GM19099 (cell line): ENCODE measurements around the gene SNAPC2.

ENCODE experiments used
- POLR2A ChIP-seq: IDR thresholded peaks from 3 replicates; pipeline ENCODE4 v1.6.1; 2011; ENCODE audit warnings: low read depth; ENCODE audit not compliant: insufficient read length; ENCODE audit errors: extremely low read depth

Gene SNAPC2

GRCh38 chr19:7931221-7932061 lies 11.3 kb downstream of the SNAPC2 start:
- TF ChIP-seq POLR2A, result no peak

- no peak for TF ChIP-seq POLR2A
Measured at GRCh38 chr19:7932276-7932929, 12.3 kb downstream of the SNAPC2 start.

- TF ChIP-seq POLR2A, result no peak
Measured at GRCh38 chr19:7932930-7933300, 12.8 kb downstream of the SNAPC2 start.

GRCh38 chr19:7933411-7933810 lies 13.3 kb downstream of the SNAPC2 start:
- TF ChIP-seq POLR2A, result no peak

GRCh38 chr19:7933828-7934725 lies 13.9 kb downstream of the SNAPC2 start:
- TF ChIP-seq POLR2A, result no peak

- TF ChIP-seq POLR2A, result no peak
Measured at GRCh38 chr19:7934766-7935165, 14.6 kb downstream of the SNAPC2 start.

GRCh38 chr19:7940841-7941240 lies 20.7 kb downstream of the SNAPC2 start:
- no peak for TF ChIP-seq POLR2A

GRCh38 chr19:7941895-7942596 lies 21.9 kb downstream of the SNAPC2 start:
- TF ChIP-seq POLR2A, result no peak

GRCh38 chr19:7942981-7943443 lies 22.9 kb downstream of the SNAPC2 start:
- TF ChIP-seq POLR2A, result no peak

- TF ChIP-seq POLR2A, result peak; percentile 88
Measured at GRCh38 chr19:7943444-7944176, 23.5 kb downstream of the SNAPC2 start, which contains the start of gene TIMM44. TIMM44 (minus strand) TSS chr19:7943666; CDS start chr19:7943651, 15 bp downstream.

- TF ChIP-seq POLR2A, result no peak
Measured at GRCh38 chr19:7944177-7944761, 24.1 kb downstream of the SNAPC2 start.

GRCh38 chr19:7947939-7948338 lies 27.8 kb downstream of the SNAPC2 start:
- TF ChIP-seq POLR2A, result no peak

GRCh38 chr19:7953060-7953459 lies 32.9 kb downstream of the SNAPC2 start:
- TF ChIP-seq POLR2A, result no peak
